GM18502 (cell line): ENCODE results near the gene MYL4.
"Not testable (repeated sequence)": the region's sequence is repeated elsewhere in the genome, so short reads cannot be mapped to it uniquely, and the experiment has no call there.

Source experiments
- ATAC-seq: cut with Tn5 transposase; IDR thresholded peaks from one replicate; pipeline ENCODE4 v1.9.1; 2021; ENCODE audit warnings: mild to moderate bottlenecking; ENCODE audit not compliant: unreplicated experiment, poor library complexity

MYL4 gene

DNA sequence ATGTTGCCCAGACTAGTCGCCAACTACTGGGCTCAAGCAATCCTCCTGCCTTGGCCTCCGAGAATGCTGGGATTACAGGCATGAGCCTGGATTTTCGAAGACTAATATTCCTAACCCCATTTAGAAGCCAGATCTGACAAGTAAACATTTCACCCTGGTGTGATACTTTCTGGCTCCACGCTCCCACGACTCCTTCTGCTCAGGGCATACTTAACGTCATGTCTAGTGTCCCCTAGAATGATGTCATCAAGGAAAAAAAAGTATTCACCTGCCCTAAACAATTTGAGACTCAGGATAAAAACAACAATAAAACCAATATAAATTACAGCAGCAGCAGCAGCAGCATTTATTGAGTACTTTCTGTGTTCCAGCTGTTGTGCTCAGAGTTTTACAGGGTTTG lies 57.6 kb downstream of the MYL4 start:
- no peak for ATAC-seq

DNA sequence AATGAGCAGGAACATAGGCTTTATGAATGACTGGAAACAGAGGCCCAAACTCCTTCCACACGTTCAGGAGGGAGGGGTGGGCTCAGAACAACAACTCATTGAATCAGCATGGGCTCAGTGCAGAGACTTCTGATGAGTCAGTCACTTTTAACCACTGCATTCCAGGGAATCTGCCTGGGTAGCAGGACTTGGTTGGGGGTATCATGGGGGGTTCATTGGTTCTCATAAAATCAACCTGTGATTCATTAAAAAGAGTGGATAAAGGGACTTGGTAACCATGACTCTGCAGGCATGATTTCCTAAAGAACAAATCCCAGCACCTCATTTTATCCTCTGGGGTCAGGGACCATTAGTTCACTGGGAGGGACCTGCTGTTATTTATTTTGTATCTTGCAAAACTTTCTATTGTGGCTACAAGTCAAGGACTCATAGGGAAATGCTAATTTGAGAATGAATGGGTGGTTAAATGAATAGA lies 58.2 kb downstream of the MYL4 start:
- ATAC-seq: no peak

DNA sequence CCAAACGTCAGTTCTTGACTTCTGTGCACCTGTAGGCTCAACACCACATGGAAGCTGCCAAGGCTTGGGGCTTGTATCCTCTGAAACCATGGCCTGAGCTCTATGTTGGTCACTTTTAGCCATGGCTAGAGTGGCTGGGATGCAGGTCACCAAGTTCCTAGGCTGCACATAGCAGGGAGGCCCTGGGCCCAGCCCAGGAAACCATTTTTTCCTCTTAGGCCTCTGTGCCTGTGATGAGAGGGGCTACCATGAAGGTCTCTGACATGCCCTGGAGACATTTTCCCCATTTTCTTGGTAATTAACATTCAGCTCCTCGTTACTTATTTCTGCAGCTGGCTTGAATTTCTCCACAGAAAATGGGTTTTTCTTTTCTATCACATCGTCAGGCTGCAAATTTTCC lies 59.8 kb downstream of the MYL4 start:
- ATAC-seq: not testable (repeated sequence)

DNA sequence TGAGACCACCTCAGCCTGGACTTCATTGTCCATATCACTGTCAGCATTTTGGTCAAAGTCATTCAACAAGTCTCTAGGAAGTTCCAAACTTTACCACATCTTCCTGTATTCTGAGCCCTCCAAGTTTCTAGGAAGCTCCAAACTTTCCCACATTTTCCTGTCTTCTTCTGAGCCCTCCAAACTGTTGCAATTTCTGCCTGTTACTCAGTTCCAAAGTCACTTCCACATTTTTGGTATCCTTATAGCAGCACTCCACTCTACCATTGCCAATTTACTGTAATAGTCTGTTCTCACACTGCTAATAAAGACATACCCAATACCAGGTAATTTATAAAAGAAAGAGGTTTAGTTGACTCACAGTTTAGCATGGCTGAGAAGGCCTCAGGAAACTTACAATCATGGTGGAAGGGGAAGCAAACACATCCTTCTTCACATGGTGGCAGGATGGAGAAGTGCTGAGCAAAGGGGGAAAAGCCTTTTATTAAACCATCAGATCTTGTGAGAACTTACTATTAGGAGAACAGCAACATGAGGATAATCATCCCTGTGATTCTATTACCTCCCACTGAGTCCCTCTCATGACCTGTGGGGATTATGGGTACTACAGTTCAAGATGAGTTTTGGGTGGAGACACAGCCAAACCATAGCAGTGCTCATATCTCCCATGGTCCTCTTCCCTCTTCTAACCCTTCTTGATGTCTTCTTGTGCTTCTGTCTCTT lies 60.6 kb downstream of the MYL4 start:
- not testable (repeated sequence) for ATAC-seq

DNA sequence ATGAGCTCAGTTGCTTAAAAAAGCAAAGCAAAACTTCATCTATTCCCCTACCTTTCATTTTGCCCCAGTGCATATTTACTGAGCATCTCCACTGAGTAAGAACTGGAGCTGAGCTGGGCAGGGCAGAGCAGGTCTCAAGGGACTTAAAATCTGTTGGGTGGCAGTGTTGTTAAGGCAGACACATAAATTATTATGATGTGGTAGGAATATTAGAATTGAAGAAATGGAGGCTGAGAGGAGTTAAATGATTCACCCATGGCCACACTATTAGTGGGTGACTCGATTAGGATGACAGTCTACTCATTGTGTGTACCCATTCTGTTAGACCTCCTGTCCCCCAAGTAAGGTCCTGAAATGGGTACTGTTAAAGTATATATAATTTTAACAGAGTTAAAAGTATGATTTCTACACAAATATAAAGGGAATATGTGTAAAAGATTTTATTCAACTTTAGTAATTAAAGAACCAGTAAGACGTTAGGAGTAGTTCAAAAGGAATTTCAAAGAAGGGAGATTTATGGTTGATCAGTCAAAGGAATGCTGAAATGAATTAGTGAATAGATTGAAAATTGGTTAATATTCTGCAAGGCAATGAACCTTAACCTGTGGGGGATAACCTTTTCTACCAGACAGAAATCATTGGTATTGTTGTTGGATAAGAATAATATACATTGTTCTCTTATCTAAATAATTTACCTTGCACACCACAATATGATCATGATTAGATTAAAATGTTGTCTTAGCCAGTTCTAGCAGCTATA lies 62.0 kb downstream of the MYL4 start:
- ATAC-seq: no peak

DNA sequence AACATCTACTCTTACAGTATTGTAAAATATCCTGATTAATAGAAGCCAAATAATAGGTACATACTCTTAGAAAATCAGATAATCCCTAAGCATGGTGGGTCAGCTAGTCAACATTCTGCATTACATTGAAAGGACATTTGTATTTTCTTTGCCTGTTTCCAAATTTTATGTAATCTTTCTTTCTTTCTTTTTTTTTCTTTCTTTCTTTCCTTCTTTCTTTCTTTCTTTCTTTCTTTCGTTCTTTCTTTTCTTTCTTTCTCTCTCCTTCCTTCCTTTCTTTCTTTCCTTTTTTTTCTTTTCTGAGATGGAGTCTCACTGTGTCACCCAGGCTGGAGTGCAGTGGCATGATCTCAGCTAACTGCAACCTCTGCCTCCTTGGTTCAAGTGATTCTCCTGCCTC lies 63.3 kb downstream of the MYL4 start:
- ATAC-seq: no peak

DNA sequence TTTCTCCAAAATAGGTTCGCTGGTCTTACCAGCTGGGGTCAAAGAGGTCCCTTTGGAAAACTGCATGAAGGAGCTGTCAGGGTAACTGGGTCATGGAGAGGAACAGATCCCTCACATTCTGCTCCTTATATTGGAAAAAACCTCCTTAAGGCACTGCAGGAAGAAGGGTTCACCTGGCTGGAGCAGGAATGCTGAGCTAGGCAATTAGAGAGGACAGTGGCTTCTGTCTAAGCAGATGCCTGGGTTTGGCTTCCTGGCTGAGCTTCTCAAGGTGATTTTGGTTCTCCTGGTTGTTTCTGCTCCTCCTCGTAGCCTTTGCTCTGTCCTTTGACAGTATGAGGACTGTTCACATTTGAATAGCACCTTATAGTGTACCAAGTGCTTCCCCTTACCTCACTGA lies 64.1 kb downstream of the MYL4 start:
- no peak for ATAC-seq
